ENCODE measurements around the gene UBE2Z. TPM values are rescaled to one million over a fixed set of nuclear protein-coding genes. Genes with fewer than 3 reads are reported as not detected.

Gene UBE2Z
- total and polyA plus RNA-seq, 4 donors: 10.5 to 23.8 (median 18.8) TPM

DNA sequence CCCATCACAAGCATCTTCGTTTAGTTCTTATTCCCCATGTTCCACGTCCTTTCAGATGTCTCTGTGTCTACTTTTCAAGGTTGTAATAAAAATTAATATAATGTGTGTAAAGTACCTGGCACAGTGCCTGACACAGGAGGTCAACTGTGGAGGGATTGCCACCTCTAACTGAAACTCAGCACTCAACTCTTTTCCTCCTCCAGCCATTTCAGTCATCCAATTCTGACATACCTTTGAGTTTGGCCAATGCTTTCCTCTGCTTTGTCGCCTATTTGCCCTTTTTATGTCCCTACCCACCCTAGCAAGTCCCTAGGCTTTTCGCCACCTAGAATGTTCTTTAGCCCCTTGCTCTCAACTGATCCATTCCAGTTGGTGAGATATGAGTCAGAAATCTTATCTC is 1.6 kb downstream of the UBE2Z start (continued):
- TF ChIP-seq ZBTB33 (IDR thresholded peaks at IDR 0.05) (no peak), RAD21 (IDR thresholded peaks at IDR 0.05) (no peak), JUND (IDR thresholded peaks at IDR 0.05) (no peak)

GRCh38 chr17:48910370-48910769 is 2.2 kb downstream of the UBE2Z start:
- H3K9me3 ChIP-seq (ENCODE audit: control insufficient read depth in 4 of 4, low read length in 3 of 4): no peaks in the 10 kb centered on the region
- no peak overlapping the region for H3K9ac ChIP-seq (ENCODE audit: low read depth in 1 of 2, low read length in 2 of 2)
- H3K4me1 ChIP-seq (ENCODE audit: control insufficient read depth in 4 of 4, insufficient read depth in 4 of 4, low read length in 3 of 4): peaks cover 4 to 26% (median 21%) of the 10 kb centered on the region in 4 donors
- no peak for DNase-seq (ENCODE audit: low spot score)
- H3K27ac ChIP-seq (ENCODE audit: low read depth in 1 of 2, low read length in 2 of 2): no peak overlapping the region
- peaks cover 0 to 16% (median 9%) of the 10 kb centered on the region in 4 donors for H3K36me3 ChIP-seq (ENCODE audit: control insufficient read depth in 4 of 4, insufficient read depth in 3 of 4, low read depth in 1 of 4, low read length in 3 of 4)
- no peaks in the 10 kb centered on the region for H3K27me3 ChIP-seq (ENCODE audit: control insufficient read depth in 4 of 4, insufficient read depth in 4 of 4, low read length in 3 of 4)
- TF ChIP-seq, protein P1, sequence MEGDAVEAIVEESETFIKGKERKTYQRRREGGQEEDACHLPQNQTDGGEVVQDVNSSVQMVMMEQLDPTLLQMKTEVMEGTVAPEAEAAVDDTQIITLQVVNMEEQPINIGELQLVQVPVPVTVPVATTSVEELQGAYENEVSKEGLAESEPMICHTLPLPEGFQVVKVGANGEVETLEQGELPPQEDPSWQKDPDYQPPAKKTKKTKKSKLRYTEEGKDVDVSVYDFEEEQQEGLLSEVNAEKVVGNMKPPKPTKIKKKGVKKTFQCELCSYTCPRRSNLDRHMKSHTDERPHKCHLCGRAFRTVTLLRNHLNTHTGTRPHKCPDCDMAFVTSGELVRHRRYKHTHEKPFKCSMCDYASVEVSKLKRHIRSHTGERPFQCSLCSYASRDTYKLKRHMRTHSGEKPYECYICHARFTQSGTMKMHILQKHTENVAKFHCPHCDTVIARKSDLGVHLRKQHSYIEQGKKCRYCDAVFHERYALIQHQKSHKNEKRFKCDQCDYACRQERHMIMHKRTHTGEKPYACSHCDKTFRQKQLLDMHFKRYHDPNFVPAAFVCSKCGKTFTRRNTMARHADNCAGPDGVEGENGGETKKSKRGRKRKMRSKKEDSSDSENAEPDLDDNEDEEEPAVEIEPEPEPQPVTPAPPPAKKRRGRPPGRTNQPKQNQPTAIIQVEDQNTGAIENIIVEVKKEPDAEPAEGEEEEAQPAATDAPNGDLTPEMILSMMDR (IDR thresholded peaks at IDR 0.05; ENCODE audit: low read depth, low read length, missing input control): no peak
- TF ChIP-seq, protein P2, sequence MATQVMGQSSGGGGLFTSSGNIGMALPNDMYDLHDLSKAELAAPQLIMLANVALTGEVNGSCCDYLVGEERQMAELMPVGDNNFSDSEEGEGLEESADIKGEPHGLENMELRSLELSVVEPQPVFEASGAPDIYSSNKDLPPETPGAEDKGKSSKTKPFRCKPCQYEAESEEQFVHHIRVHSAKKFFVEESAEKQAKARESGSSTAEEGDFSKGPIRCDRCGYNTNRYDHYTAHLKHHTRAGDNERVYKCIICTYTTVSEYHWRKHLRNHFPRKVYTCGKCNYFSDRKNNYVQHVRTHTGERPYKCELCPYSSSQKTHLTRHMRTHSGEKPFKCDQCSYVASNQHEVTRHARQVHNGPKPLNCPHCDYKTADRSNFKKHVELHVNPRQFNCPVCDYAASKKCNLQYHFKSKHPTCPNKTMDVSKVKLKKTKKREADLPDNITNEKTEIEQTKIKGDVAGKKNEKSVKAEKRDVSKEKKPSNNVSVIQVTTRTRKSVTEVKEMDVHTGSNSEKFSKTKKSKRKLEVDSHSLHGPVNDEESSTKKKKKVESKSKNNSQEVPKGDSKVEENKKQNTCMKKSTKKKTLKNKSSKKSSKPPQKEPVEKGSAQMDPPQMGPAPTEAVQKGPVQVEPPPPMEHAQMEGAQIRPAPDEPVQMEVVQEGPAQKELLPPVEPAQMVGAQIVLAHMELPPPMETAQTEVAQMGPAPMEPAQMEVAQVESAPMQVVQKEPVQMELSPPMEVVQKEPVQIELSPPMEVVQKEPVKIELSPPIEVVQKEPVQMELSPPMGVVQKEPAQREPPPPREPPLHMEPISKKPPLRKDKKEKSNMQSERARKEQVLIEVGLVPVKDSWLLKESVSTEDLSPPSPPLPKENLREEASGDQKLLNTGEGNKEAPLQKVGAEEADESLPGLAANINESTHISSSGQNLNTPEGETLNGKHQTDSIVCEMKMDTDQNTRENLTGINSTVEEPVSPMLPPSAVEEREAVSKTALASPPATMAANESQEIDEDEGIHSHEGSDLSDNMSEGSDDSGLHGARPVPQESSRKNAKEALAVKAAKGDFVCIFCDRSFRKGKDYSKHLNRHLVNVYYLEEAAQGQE (IDR thresholded peaks at IDR 0.05): no peak
- TF ChIP-seq EGR1 (IDR thresholded peaks at IDR 0.05; ENCODE audit: low read depth in 2 of 2): no peak
- no peak for TF ChIP-seq YY1 (IDR thresholded peaks at IDR 0.05)
- no peak for TF ChIP-seq MAX (IDR thresholded peaks at IDR 0.05)
- no peak for TF ChIP-seq TAF1 (conservative IDR thresholded peaks at IDR 0.05)
- TF ChIP-seq ZBTB33 (IDR thresholded peaks at IDR 0.05): no peak
- TF ChIP-seq, protein P3, sequence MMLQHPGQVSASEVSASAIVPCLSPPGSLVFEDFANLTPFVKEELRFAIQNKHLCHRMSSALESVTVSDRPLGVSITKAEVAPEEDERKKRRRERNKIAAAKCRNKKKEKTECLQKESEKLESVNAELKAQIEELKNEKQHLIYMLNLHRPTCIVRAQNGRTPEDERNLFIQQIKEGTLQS (IDR thresholded peaks at IDR 0.05): no peak
- no peak for TF ChIP-seq HNF4G (IDR thresholded peaks at IDR 0.05)
- TF ChIP-seq FOXA1 (IDR thresholded peaks at IDR 0.05): no peak
- TF ChIP-seq JUND (IDR thresholded peaks at IDR 0.05): no peak
- TF ChIP-seq NR2F2 (IDR thresholded peaks at IDR 0.05): no peak
- no peak overlapping the region for H3K4me3 ChIP-seq (ENCODE audit: low read depth in 1 of 3, low read length in 3 of 3)
- 84% methylated on average over 2 of the region's 2 CpGs for WGBS

Measured in liver (tissue), 9 donors.